ENCODE results near the gene TEX19. TPM values are rescaled to one million over a fixed set of nuclear protein-coding genes. Genes with fewer than 3 reads are reported as not detected.

The TEX19 gene
- total RNA-seq, 3 donors from 2014 or later = not detected

- no peaks in the 10 kb centered on the region for H3K36me3 ChIP-seq (ENCODE audit: low read depth)
- DNase-seq (no peak), ATAC-seq (no peak)
- TF ChIP-seq, protein P1, sequence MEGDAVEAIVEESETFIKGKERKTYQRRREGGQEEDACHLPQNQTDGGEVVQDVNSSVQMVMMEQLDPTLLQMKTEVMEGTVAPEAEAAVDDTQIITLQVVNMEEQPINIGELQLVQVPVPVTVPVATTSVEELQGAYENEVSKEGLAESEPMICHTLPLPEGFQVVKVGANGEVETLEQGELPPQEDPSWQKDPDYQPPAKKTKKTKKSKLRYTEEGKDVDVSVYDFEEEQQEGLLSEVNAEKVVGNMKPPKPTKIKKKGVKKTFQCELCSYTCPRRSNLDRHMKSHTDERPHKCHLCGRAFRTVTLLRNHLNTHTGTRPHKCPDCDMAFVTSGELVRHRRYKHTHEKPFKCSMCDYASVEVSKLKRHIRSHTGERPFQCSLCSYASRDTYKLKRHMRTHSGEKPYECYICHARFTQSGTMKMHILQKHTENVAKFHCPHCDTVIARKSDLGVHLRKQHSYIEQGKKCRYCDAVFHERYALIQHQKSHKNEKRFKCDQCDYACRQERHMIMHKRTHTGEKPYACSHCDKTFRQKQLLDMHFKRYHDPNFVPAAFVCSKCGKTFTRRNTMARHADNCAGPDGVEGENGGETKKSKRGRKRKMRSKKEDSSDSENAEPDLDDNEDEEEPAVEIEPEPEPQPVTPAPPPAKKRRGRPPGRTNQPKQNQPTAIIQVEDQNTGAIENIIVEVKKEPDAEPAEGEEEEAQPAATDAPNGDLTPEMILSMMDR (IDR thresholded peaks at IDR 0.05) = no peak
- H3K4me3 ChIP-seq = no peak overlapping the region
- H3K9me3 ChIP-seq = no peaks in the 10 kb centered on the region
- H3K4me1 ChIP-seq (ENCODE audit: low read depth) = no peaks in the 10 kb centered on the region
- intact Hi-C loops (cut with DNase I, micrococcal nuclease) = no loop called here
Observed at GRCh38 chr17:82390860-82391435, 31.9 kb downstream of the TEX19 start.

DNA sequence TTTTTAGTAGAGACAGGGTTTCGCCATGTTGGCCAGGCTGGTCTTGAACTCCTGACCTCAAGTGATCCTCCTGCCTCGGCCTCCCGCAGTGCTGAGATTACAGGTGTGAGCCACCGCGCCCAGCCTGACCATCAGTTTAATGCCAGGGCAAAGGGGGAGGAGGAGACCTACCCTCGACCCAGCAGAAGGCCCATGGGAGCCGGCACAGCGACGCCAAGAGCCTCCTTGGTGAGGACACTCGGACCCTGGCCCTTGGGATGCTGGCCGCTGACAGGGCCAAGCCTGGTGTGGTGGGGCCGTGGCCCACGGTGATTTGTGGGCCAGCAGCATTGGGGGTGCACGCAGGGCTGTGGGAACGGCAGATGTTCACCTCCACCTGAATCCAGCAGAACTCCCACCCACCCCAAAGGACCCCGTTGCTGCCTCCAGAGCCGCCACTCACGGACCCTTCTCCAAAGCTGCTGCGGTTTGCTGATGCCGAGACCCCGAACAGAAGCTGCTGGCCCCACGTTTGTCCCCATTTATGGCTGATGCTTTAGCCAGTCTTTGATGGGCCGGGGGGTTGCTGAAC lies 32.5 kb downstream of the TEX19 start:
- Histone ChIP-seq H3K4me1 (ENCODE audit: low read depth) (no peaks in the 10 kb centered on the region), H3K36me3 (ENCODE audit: low read depth) (no peaks in the 10 kb centered on the region), H3K9me3 (no peaks in the 10 kb centered on the region), H3K4me3 (no peak overlapping the region)
- peak in 1 of 3 donors; percentile 33 for DNase-seq
- TF ChIP-seq, protein P1 (IDR thresholded peaks at IDR 0.05) = no peak
- no peak for ATAC-seq
- intact Hi-C loops (cut with DNase I, micrococcal nuclease) = no loop called here

GRCh38 chr17:82392209-82392920 lies 33.3 kb downstream of the TEX19 start:
- Histone ChIP-seq H3K36me3 (ENCODE audit: low read depth) (no peaks in the 10 kb centered on the region), H3K4me1 (ENCODE audit: low read depth) (no peaks in the 10 kb centered on the region), H3K9me3 (no peaks in the 10 kb centered on the region), H3K4me3 (no peak overlapping the region)
- intact Hi-C loops (cut with DNase I, micrococcal nuclease) = no loop called here
- no peak for ATAC-seq
- no peak for DNase-seq
- TF ChIP-seq, protein P1 (IDR thresholded peaks at IDR 0.05) = no peak

DNA sequence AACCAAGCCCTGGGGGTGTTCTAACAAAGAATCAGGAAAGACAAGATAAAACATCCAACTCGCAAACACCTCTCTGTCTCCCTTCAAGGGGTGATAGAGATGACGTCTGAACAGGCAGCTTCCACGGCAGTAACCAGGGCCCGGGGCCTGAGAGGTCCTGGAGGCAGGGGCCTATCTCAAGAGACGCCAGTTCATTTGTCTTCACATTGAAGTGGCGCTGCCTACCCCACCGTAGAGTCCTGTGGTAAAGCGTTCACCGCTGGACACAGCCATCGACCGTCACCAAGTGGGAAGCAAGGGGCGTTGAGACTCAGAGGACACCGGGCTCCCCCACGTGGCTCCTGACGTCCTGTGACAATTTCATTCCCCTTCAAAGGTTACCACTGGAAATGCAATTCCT lies 33.9 kb downstream of the TEX19 start:
- no peaks in the 10 kb centered on the region for H3K4me1 ChIP-seq (ENCODE audit: low read depth)
- DNase-seq = no peak
- no peaks in the 10 kb centered on the region for H3K9me3 ChIP-seq
- H3K36me3 ChIP-seq (ENCODE audit: low read depth) = no peaks in the 10 kb centered on the region
- intact Hi-C loops (cut with DNase I, micrococcal nuclease) = no loop called here
- TF ChIP-seq, protein P1 (IDR thresholded peaks at IDR 0.05) = no peak
- ATAC-seq = no peak
- H3K4me3 ChIP-seq = no peak overlapping the region

- intact Hi-C loops (cut with DNase I, micrococcal nuclease) = no loop called here
- H3K4me1 ChIP-seq (ENCODE audit: low read depth) = no peaks in the 10 kb centered on the region
- ATAC-seq (no peak), DNase-seq (no peak)
- TF ChIP-seq, protein P1 (IDR thresholded peaks at IDR 0.05) = no peak
- no peaks in the 10 kb centered on the region for H3K9me3 ChIP-seq
- no peaks in the 10 kb centered on the region for H3K36me3 ChIP-seq (ENCODE audit: low read depth)
- no peak overlapping the region for H3K4me3 ChIP-seq
Observed at GRCh38 chr17:82394278-82394677, 35.2 kb downstream of the TEX19 start.
